HCT116 (cell line): ENCODE measurements around the gene STK39. TPM values are rescaled to one million over a fixed set of nuclear protein-coding genes. Genes with fewer than 3 reads are reported as not detected.

ENCODE experiments used
- ATAC-seq: fragments of 200-7000 bp; cut with Tn5 transposase; 2 replicates; pipeline ENCODE4 v1.9.1; 2020; ENCODE audit warnings: mild to moderate bottlenecking, moderate library complexity
- BruUV-seq: library from RNA; stranded (reverse); fragments of 400-500 nt; replicated peaks from 2 replicates; lab custom pipeline; 2021; lab: Mats Ljungman, UMichigan
- CTCF ChIA-PET: fragments of 300-600 bp; sonication (Branson Sonifier 250); formaldehyde crosslinking; loops from one replicate; lab custom pipeline; 2021; ENCODE audit warnings: antibody characterized with exemption; lab: Charles Lee
- POLR2A ChIA-PET: fragments of 300-600, 350-600 bp; sonication (Branson Sonifier 250); formaldehyde crosslinking; loops from one replicate; lab custom pipeline; 2021; ENCODE audit warnings: antibody characterized with exemption; lab: Charles Lee
- RAD21 ChIA-PET, 2 experiments: fragments of 300-600 bp; sonication (Branson Sonifier 250); formaldehyde crosslinking; loops; one replicate each; lab custom pipeline; 2023; ENCODE audit warnings: low total read pairs in 2 of 2; ENCODE audit not compliant: uncharacterized antibody in 2 of 2, unreplicated experiment in 2 of 2, low non-redundant PET in 1 of 2; lab: Charles Lee
- DNase-seq: peaks from one replicate; pipeline ENCODE4 v3.0.0-alpha.2; 2010; ENCODE audit warnings: low read depth, low spot score
- H2AFZ ChIP-seq: fragments of 200-600 bp; shearing (Covaris generic), sonication (generic); 2 replicates; pipeline ENCODE4 v1.6.1; 2017; ENCODE audit warnings: low read depth, mixed run types, mixed read lengths, antibody characterized with exemption, low read length; ENCODE audit not compliant: poor library complexity, severe bottlenecking
- H3K27ac ChIP-seq: 2 replicates; pipeline ENCODE4 v1.5.1; 2012; ENCODE audit warnings: low read depth, low read length
- H3K27me3 ChIP-seq: fragments of 200-600 bp; sonication (generic); 2 replicates; pipeline ENCODE4 v1.6.1; 2016; ENCODE audit warnings: mixed run types, low read length, mixed read lengths; ENCODE audit not compliant: insufficient read depth
- H3K36me3 ChIP-seq, 2 experiments: fragments of 200-500 bp in 1 of 2; fragments of 200-600 bp in 1 of 2; sonication (Bioruptor generic) in 1 of 2; sonication (generic) in 1 of 2; 2 replicates each; pipeline versions ENCODE4 v1.5.1 to v1.6.1; 2014 to 2016; ENCODE audit warnings: low read length in 2 of 2, inconsistent platforms in 1 of 2, mixed read lengths in 1 of 2, mixed run types in 1 of 2; ENCODE audit not compliant: insufficient read depth in 2 of 2, control insufficient read depth in 1 of 2
- H3K4me1 ChIP-seq, 2 experiments: fragments of 200-600 bp in 1 of 2; sonication (generic) in 1 of 2; 2 replicates each; pipeline versions ENCODE4 v1.5.1 to v1.6.1; 2012 to 2017; ENCODE audit warnings: low read length in 2 of 2, inconsistent platforms in 1 of 2, mild to moderate bottlenecking in 1 of 2, mixed read lengths in 1 of 2, mixed run types in 1 of 2, moderate library complexity in 1 of 2; ENCODE audit not compliant: insufficient read depth in 2 of 2, control insufficient read depth in 1 of 2
- H3K4me2 ChIP-seq: fragments of 200-600 bp; sonication (generic); 2 replicates; pipeline ENCODE4 v1.6.1; 2017; ENCODE audit warnings: mixed run types, low read length, mixed read lengths
- H3K4me3 ChIP-seq, 2 experiments: fragments of 200-600 bp in 1 of 2; sonication (generic) in 1 of 2; replicated peaks in 1 of 2; 2 replicates each; pipeline ENCODE4 v1.5.1; 2011 to 2016; ENCODE audit warnings: low read length in 2 of 2, control low read depth in 1 of 2, low read depth in 1 of 2, mild to moderate bottlenecking in 1 of 2, mixed read lengths in 1 of 2, mixed run types in 1 of 2
- H3K79me2 ChIP-seq: fragments of 200-600 bp; sonication (generic); 2 replicates; pipeline ENCODE4 v1.6.1; 2017; ENCODE audit warnings: mild to moderate bottlenecking, mixed run types, low read length, moderate library complexity, mixed read lengths; ENCODE audit not compliant: insufficient read depth
- H3K9ac ChIP-seq: fragments of 200-600 bp; sonication (generic); 2 replicates; pipeline ENCODE4 v1.6.1; 2016; ENCODE audit warnings: low read length, mixed read lengths
- H3K9me2 ChIP-seq: fragments of 200-600 bp; sonication (generic), shearing (Covaris generic); 2 replicates; pipeline ENCODE4 v1.6.1; 2017; ENCODE audit warnings: mixed run types, mild to moderate bottlenecking, moderate library complexity; ENCODE audit not compliant: insufficient read depth
- H3K9me3 ChIP-seq, 2 experiments: fragments of 200-500 bp in 1 of 2; fragments of 200-600 bp in 1 of 2; sonication (Bioruptor generic) in 1 of 2; sonication (generic) in 1 of 2; 2 replicates each; pipeline ENCODE4 v1.6.1; 2014 to 2017; ENCODE audit warnings: low read length in 2 of 2, mixed read lengths in 2 of 2, inconsistent platforms in 1 of 2, low read depth in 1 of 2, mild to moderate bottlenecking in 1 of 2, mixed run types in 1 of 2, moderate library complexity in 1 of 2; ENCODE audit not compliant: control insufficient read depth in 1 of 2, insufficient read depth in 1 of 2
- H4K20me1 ChIP-seq: fragments of 200-600 bp; sonication (generic), shearing (Covaris generic); 2 replicates; pipeline ENCODE4 v1.6.1; 2017; ENCODE audit warnings: mixed run types, mild to moderate bottlenecking, moderate library complexity; ENCODE audit not compliant: insufficient read depth
- ATF3 ChIP-seq: IDR thresholded peaks from 2 replicates; pipeline ENCODE4 v1.6.1; 2012
- CEBPB ChIP-seq: IDR thresholded peaks from 2 replicates; pipeline ENCODE4 v1.6.1; 2012; ENCODE audit warnings: low read depth
- CTCF ChIP-seq, 3 experiments: fragments of 200-600 bp in 1 of 3; sonication (generic) in 1 of 3; IDR thresholded peaks in 2 of 3; conservative IDR thresholded peaks in 1 of 3; 2 replicates each; pipeline ENCODE4 v1.5.1; 2012 to 2017; ENCODE audit warnings: low read depth in 2 of 3, low read length in 2 of 3, antibody characterized with exemption in 1 of 3, borderline replicate concordance in 1 of 3, control low read depth in 1 of 3, mild to moderate bottlenecking in 1 of 3, mixed read lengths in 1 of 3, mixed run types in 1 of 3, moderate library complexity in 1 of 3; ENCODE audit not compliant: insufficient read depth in 1 of 3
- EGR1 ChIP-seq: IDR thresholded peaks from 2 replicates; pipeline ENCODE4 v1.6.1; 2012; ENCODE audit warnings: low read depth
- ELF1 ChIP-seq: IDR thresholded peaks from 2 replicates; pipeline ENCODE4 v1.6.1; 2012; ENCODE audit warnings: low read depth, borderline replicate concordance
- EZH2phosphoT487 ChIP-seq: fragments of 200-600 bp; IDR thresholded peaks from 2 replicates; pipeline ENCODE4 v1.6.1; 2018; ENCODE audit warnings: antibody characterized with exemption, borderline replicate concordance
- JUND ChIP-seq: IDR thresholded peaks from 2 replicates; pipeline ENCODE4 v1.6.1; 2012
- POLR2AphosphoS5 ChIP-seq: IDR thresholded peaks from 2 replicates; pipeline ENCODE4 v1.6.1; 2011; ENCODE audit warnings: mild to moderate bottlenecking, low read depth, low read length, moderate library complexity
- RAD21 ChIP-seq: IDR thresholded peaks from 2 replicates; pipeline ENCODE4 v1.6.1; 2012; ENCODE audit warnings: low read depth, mild to moderate bottlenecking
- REST ChIP-seq: IDR thresholded peaks from 2 replicates; pipeline ENCODE4 v1.6.1; 2012; ENCODE audit warnings: low read depth
- SIN3A ChIP-seq: IDR thresholded peaks from 2 replicates; pipeline ENCODE4 v1.6.1; 2012; ENCODE audit warnings: low read depth
- SP1 ChIP-seq: IDR thresholded peaks from 2 replicates; pipeline ENCODE4 v1.6.1; 2012; ENCODE audit warnings: low read depth
- SRF ChIP-seq: IDR thresholded peaks from 2 replicates; pipeline ENCODE4 v1.6.1; 2012; ENCODE audit warnings: low read depth
- TCF7L2 ChIP-seq: IDR thresholded peaks from 2 replicates; pipeline ENCODE4 v1.7.0; 2011; ENCODE audit warnings: borderline replicate concordance, inconsistent platforms; ENCODE audit not compliant: insufficient read depth, insufficient read length; ENCODE audit errors: extremely low read depth
- YY1 ChIP-seq: IDR thresholded peaks from 2 replicates; pipeline ENCODE4 v1.6.1; 2011; ENCODE audit warnings: low read length, low read depth, moderate library complexity, mild to moderate bottlenecking; ENCODE audit not compliant: insufficient replicate concordance; ENCODE audit errors: extremely low read depth
- ZFX ChIP-seq: fragments of 450-650 bp; IDR thresholded peaks from 2 replicates; pipeline ENCODE4 v1.6.1; 2017
- ZNF274 ChIP-seq: fragments of 200-500 bp; sonication (Bioruptor generic); IDR thresholded peaks from 2 replicates; pipeline ENCODE4 v1.6.1; 2014; ENCODE audit warnings: mild to moderate bottlenecking, low read depth, low read length, inconsistent platforms
- intact Hi-C: fragments of 100-400 bp; cut with micrococcal nuclease; formaldehyde crosslinking; loops from 2 replicates; pipeline ENCODE4 v1.10.0; 2022
- total RNA-seq: library from RNA; stranded (reverse); gene quantifications from one replicate; pipeline ENCODE4 v1.2.1, GENCODE V29; 2021; ENCODE audit not compliant: unreplicated experiment

The STK39 gene
- total RNA-seq, 1 experiment from 2014 or later: 118 TPM

- ChIA-PET RAD21 (no interaction called here), CTCF (no interaction called here), POLR2A (no interaction called here)
- H3K4me2 ChIP-seq: no peak overlapping the region
- no TSS peak for BruUV-seq
- intact Hi-C loops: no loop called here
- H3K9me2 ChIP-seq: no peaks in the 10 kb centered on the region
- no peak for ATAC-seq
- TF ChIP-seq ZFX (no peak), SP1 (no peak), REST (no peak), POLR2AphosphoS5 (no peak), SRF (no peak), EZH2phosphoT487 (no peak), JUND (no peak), ELF1 (no peak), CEBPB (no peak), ZNF274 (no peak), CTCF (IDR thresholded peaks at IDR 0.05 in 2 of 3, conservative IDR thresholded peaks at IDR 0.05 in 1 of 3; ENCODE audit: borderline replicate concordance in 1 of 3, insufficient read depth in 1 of 3, low read depth in 2 of 3, low read length in 2 of 3) (no peak), RAD21 (no peak), EGR1 (no peak), TCF7L2 (no peak), ATF3 (no peak), YY1 (no peak), SIN3A (no peak)
- peaks cover 0 to 11% of the 10 kb centered on the region in 2 experiments; a peak in 1 of 4 replicates for H3K36me3 ChIP-seq
- H3K9me3 ChIP-seq: no peaks in the 10 kb centered on the region
- H3K9ac ChIP-seq: no peak overlapping the region
- peaks cover 4% of the 10 kb centered on the region; the same call in 1 of the 2 replicates for H3K79me2 ChIP-seq
- no peaks in the 10 kb centered on the region for H4K20me1 ChIP-seq
- H3K27me3 ChIP-seq: no peaks in the 10 kb centered on the region
- H2AFZ ChIP-seq: no peak overlapping the region
- no peak overlapping the region for H3K27ac ChIP-seq
- H3K4me1 ChIP-seq: no peaks in the 10 kb centered on the region
- H3K4me3 ChIP-seq: no peak overlapping the region
- no peak for DNase-seq
Observed at GRCh38 chr2:168015274-168015953, 232.0 kb downstream of the STK39 start.
